Embryonic facial prominence (tissue), 1 donor: ENCODE data around the gene TBL2.
"Not testable (repeated sequence)": the region's sequence is repeated elsewhere in the genome, so short reads cannot be mapped to it uniquely, and the experiment has no call there.

Source experiments
- DNase-seq: peaks from one replicate; pipeline ENCODE4 v3.0.0-alpha.2; 2016; ENCODE audit errors: extremely low spot score

TBL2 gene

DNA sequence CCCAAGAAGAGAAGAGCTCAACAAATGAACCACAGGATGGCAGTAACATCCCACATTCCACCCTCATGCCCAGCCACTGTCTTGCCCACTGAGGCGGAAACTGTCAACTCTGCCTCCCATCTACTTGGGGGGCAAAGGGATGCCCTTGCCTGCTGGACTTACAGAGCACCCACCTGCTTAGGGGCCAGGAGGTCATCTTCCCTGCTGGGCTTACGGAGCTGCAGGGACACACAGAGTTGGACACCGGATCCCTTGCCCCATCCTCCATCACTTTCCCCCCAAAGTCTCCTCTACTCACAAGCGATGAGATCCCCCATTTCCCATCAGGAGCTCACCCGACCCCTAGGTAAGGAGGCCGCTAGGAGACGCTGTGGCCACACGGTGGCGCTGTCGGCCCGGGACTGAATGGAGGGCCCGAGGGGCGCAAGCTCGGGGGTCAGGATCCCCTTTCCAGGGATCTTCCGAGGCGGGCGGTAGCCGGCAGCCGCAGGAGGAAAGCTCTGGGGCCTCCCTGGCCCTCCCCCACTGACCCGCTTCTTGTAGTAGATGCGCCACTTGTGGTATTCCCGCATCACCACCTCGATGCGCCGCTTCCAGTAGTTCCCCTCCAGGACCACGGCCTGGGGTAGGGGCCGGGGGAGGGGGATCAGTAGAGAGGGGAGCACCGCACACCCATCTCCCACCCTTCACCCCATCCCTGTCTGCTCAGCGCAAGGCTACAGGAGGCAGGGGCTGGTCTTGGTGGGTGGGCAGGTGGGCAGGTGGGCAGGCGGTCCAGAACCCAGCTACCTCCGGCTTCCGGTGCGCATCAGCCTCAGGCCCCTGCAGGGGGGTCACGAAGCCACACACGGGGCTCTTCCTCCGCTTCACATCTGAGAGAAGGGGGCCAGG lies 28.7 kb upstream of the TBL2 start:
- no peak for DNase-seq

DNA sequence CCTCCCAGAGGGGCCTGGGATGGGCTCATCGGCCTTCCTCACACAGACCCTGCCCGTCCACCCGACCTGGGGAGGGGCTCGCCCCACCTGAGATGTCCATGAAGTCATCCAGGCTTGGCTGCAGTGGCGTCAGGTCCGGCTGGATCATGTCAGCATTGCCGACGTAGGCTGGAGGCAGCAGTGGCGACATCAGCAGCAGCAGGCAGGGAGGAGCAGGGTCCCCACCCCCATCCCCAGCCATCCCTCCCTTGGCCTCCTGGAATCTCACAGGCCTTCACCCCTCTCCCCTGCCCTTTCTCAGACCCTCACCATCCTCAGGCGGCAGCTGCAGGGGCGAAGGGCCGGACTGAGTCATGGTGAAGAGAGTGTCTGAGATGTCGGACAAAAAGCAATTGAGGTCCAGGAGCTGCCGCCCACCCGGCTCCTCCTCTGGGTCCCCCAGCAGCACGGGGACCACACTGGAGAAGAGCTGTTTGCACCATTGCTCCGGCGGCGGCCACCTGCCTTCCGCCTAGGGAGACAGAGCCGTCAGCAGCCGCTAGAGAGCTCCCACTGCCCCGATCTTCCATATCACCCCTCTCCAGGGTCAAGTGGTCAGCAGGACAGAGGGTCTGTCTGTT lies 27.3 kb upstream of the TBL2 start:
- DNase-seq = no peak

DNA sequence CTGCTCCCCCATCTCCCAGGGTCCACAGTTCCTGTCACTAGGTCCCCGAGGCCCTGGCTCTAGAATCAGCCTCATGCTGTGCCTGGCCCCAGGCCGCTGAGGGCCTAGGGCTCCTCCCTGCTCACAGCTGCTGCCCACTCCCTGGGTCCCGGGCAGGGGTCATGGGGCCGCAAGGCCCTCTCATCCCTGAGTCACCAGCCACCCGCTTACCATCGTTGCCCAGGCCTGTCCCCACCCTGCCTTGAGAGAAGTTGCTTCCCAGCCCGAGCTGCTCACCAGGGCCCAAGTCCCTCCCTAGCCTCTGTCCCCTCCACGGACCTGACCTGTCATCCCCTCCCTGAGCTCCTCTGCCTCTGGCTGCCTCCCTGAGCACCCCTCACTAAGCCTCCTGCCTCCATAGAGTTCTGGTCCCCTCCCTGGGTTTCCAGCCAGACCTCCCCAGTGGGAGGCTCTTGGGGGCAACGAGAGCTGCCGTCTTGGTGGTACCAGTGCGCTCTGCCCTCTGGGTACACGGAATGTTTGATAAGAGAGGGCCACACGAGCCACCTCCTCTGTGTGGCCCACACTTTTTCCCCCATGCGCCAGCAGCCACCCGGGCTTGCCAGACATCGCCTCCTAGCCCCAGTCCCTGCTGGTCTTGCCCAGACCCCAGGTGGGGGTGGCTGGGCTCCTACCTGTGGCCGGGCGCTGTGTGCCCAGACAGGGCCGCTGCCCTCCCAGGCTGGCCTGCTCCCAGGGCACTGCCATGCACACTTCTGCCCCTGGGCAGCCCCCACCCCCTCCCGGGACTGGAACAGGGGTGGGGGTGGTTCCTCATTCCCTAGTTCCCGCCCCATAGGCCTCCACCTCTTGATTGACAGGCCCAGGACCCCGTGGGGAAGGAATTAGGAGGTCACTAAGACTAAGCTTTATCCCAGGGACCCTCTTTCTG lies 24.6 kb upstream of the TBL2 start:
- DNase-seq = no peak

DNA sequence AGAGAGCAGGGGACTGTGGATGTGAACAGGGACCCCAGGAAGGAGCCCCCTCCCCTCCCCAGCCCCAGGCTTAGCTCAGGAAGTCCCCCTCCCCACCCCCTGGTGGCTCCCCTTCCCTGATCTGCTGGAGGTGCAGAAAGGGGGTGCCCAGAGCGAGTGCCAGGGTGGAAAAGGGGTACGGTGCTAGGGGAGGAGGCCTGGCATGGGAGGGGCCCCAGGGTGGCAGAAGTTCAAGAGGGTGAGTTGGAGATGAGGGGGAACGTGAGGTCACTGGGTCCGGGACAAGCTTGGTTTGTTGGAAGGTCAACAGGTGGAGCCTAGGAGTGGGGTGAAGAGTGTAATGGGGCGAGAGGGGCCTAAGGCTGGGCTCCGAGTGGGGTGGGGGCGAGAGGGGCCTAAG lies 21.5 kb upstream of the TBL2 start:
- no peak for DNase-seq

DNA sequence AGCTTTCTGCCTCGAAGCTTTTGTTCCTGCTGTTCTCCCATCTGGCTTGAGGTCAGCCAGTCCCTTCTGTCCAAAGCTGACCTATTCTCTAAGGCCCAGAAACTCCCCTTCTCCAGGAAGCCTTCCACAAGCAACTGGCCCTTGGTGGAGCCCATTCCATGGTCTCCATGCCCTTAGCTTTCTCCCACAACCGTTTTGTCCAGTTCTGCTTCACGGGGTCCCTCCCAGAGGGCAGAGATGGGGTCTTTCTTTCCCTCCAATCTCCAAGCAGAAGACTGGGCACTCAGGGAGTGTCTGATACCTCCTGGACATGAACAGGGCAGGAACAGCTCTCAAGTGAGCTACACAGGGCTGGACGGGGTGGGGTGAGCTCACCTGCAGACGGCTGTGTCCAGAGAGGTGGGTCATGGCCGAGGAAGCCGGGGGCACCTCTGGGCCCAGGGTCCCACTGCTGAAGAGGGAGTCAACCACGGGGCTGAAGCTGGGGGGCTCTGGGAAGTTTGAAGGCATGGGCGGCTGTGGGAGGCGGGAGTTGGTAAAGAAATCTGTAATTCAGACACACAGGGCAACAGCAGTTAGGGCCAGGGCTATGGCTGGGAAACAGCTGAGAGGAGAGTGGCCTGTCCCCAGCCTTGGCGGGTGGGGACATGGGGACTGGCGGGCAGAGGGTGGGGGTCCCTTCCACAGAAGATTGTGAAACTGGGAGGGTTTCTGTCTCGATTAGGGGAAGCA lies 20.9 kb upstream of the TBL2 start:
- DNase-seq = no peak

- DNase-seq = no peak
Measured at GRCh38 chr7:73597978-73598782, 19.8 kb upstream of the TBL2 start.

- DNase-seq = no peak
Measured at GRCh38 chr7:73596191-73597065, 18.0 kb upstream of the TBL2 start.

DNA sequence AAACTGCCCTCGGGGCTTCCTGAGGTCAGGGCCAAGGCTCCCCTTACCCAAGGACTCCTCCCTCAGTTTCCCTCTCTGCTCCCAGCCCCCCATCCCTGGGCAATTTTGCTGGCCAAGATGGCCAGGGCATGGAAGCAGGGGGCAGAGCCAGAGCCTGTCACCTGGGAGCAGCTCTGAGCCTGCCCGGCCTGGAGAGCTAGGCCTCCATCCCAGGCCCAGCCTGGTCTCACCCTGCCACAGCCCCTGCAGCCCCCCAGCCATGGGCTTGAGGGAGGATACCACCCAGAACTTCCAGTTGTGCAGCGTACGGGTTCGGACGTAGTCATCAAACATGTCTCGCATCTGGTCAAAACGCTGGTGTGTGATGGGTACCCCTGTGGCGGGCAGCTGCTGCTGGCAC lies 17.0 kb upstream of the TBL2 start:
- no peak for DNase-seq

- DNase-seq = no peak
Measured at GRCh38 chr7:73593207-73594045, 15.0 kb upstream of the TBL2 start.

DNA sequence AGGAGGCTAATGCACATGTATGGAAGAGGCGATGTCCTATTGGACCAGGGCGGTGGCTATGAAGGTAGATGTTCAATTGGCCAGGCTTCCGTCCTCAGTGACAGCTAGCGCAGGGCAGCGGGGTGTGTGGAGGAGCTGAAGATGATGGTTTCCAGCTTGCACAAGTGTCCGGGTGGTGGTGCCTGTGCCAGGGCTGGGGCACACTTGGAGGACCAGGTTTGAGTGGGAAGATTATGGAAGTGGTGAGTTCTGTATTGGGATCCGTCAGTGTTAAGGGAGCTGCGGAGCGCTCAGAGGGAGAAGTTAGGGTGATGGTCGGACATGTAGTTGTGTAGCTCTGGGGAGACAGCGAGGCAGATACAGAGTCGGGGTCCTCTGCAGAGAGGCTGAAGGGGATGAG lies 8.5 kb upstream of the TBL2 start:
- no peak for DNase-seq

DNA sequence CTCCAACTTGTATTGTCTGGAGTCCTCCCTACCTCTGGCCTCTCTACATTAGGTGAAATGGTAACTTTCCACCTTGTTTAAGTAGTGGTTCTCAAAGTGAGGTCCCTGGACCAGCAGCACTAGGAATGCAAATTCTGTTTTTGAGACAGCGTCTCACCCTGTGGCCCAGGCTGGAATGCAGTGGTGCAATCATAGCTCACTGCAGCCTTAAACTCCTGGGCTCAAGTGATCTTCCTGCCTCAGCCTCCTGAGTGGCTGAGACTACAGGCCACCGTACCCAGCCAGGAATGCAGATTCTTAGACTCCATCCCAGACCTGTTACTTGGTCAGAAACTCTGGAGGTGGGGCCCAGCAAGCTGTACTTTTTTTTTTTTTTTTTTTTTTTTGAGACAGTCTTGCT lies 6.8 kb upstream of the TBL2 start:
- DNase-seq = no peak

GRCh38 chr7:73582664-73583202 lies 4.4 kb upstream of the TBL2 start:
- DNase-seq = no peak

GRCh38 chr7:73581006-73581405 lies 2.6 kb upstream of the TBL2 start:
- DNase-seq = not testable (repeated sequence)

GRCh38 chr7:73577627-73578341 lies 595 bp downstream of the TBL2 start:
- DNase-seq = no peak

- no peak for DNase-seq
Measured at GRCh38 chr7:73573791-73574190, 4.6 kb downstream of the TBL2 start.

DNA sequence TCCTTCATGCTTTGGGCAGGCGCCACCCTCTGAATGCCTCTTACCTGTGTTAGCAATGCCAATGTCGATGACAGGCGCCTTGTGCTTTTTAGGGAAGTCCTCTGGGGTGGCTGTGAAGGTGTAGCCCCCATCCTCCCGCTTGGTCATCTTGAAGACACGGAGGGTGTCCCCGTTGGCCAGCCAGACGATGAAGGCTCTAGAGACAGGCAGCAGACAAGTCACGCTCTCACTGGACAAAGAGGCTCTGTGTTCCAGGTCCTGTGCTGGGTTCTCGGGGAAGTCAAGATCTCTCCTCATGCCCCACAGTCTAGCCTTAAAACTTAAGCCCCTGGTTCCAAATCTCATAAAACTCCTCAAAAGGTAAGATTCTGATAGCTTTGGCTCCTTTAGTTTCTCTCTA lies 5.1 kb downstream of the TBL2 start:
- DNase-seq = no peak

DNA sequence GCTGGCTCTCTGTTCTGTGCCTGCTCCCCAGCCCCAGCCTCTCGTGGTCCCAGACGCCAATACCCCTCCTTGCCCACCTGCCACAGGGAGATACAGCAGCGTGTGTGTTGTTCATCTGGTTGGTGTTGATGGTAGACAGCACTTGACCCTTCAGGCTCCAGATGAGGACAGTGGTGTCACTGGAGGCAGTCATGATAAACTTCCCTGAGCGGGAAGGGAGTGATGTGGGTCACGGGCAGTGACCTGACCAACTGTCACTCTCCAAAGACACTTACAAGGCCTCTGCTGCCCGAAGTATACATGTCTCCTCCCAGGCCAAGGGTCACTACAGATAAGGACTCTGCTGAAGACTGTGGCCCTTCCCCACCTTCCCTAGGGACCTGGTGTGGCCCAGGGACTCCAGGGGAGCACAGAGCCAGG lies 5.6 kb downstream of the TBL2 start:
- no peak for DNase-seq

DNA sequence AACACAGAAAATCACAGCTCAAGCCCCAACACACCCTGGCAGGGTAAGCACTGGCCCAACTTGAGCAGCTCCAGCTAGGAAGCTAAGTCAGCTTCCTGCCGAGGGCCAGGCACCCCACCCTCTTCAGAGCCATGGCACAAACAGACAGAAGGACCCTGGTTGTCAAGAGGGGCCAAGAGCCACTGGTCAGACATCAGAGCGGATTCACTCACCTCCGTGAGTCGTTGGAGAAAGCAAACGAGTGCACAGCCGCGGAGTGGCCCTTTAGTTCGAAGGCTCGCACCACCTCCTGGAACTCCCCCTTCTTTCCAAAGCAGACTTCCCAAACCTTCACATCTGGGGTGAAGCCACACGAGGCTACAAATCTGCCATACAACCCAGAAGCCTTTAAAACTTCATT lies 7.4 kb downstream of the TBL2 start:
- no peak for DNase-seq
